SU-DHL-6 (cell line): ENCODE data around the gene PHLPP2.

Experiments used
- EZH2phosphoT487 ChIP-seq: fragments of 200-600 bp; sonication (generic), shearing (Covaris generic); conservative IDR thresholded peaks from 2 replicates; pipeline ENCODE4 v1.6.1; 2018; ENCODE audit warnings: mild to moderate bottlenecking, antibody characterized with exemption, low read length, moderate library complexity, mixed read lengths
- TF ChIP-seq, protein P1 (sequence below): fragments of 200-600 bp; sonication (generic); IDR thresholded peaks from one replicate; pipeline ENCODE4 v1.5.1; 2017; ENCODE audit warnings: antibody characterized with exemption, mild to moderate bottlenecking, low read length, moderate library complexity; ENCODE audit not compliant: insufficient read depth, poor library complexity, severe bottlenecking

DNA sequence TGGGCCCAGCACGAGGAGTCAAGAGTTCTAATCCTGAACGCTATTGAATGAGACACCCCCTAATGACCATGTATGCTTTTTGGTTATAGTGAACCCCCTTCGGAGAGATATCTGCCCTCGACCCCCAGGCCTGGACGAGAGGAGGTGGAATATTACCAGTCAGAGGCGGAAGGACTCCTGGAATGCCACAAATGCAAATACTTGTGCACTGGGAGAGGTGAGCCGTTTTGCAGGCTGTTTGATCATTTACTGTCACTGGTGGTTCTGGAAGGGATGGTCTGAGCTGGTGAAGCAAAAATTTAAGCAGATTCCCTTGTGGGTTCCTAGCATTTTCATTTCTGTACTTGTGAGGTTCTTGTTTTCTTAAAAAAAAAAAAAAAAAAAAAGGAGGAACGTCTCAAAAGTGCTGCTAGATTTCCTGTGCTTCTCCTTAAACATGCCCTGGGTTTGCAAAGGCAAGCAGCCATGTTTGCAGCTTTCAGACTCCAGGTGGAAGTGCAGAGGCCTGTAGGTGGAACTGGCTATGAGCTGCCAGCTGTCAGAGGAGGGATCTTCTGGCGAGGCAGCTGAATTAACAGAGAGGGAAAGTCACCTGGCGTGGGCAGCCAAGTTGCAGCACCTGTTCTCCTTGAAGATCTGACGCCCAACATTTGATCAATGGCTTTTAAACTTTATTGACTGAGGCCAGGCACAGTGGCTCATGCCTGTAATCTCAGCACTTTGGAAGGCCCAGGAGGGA lies 95.1 kb downstream of the PHLPP2 start:
- TF ChIP-seq, protein P1, sequence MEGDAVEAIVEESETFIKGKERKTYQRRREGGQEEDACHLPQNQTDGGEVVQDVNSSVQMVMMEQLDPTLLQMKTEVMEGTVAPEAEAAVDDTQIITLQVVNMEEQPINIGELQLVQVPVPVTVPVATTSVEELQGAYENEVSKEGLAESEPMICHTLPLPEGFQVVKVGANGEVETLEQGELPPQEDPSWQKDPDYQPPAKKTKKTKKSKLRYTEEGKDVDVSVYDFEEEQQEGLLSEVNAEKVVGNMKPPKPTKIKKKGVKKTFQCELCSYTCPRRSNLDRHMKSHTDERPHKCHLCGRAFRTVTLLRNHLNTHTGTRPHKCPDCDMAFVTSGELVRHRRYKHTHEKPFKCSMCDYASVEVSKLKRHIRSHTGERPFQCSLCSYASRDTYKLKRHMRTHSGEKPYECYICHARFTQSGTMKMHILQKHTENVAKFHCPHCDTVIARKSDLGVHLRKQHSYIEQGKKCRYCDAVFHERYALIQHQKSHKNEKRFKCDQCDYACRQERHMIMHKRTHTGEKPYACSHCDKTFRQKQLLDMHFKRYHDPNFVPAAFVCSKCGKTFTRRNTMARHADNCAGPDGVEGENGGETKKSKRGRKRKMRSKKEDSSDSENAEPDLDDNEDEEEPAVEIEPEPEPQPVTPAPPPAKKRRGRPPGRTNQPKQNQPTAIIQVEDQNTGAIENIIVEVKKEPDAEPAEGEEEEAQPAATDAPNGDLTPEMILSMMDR = no peak
- no peak for TF ChIP-seq EZH2phosphoT487
